T-helper 1 cell treated with Interleukin-12 subunit alpha and Interleukin-12 subunit beta and Interleukin-4 antibody, amounts not matched to agents 30 ng/mL and 1 ng/mL, for 36 hours (primary cell): ENCODE data around the gene ZSCAN25. TPM values are rescaled to one million over a fixed set of nuclear protein-coding genes. Genes with fewer than 3 reads are reported as not detected.

ENCODE experiments used
- total RNA-seq: library from RNA; stranded (reverse); gene quantifications from 2 replicates; pipeline ENCODE4 v1.2.3, GENCODE V29; 2022

The ZSCAN25 gene
- total RNA-seq, 1 donor from 2014 or later, result 26.8 TPM

Other genes with a start within 250 kb of the ZSCAN25 start
- gene ARPC1B, start 242.2 kb upstream of the ZSCAN25 start, total RNA-seq, result 405 and 417 TPM in 2 replicates
- 102 and 107 TPM in 2 replicates for gene PDAP1, start 208.3 kb upstream of the ZSCAN25 start, total RNA-seq
- 111 and 118 TPM in 2 replicates for gene BUD31, start 208.0 kb upstream of the ZSCAN25 start, total RNA-seq
- gene PTCD1, start 178.1 kb upstream of the ZSCAN25 start, total RNA-seq, result 10.0 and 11.8 TPM in 2 replicates
- gene CPSF4, start 178.0 kb upstream of the ZSCAN25 start, total RNA-seq, result 68.0 and 70.2 TPM in 2 replicates
- 341 and 351 TPM in 2 replicates for gene ATP5MF, start 150.8 kb upstream of the ZSCAN25 start, total RNA-seq
- gene ZNF789, start 144.1 kb upstream of the ZSCAN25 start, total RNA-seq, result 27.5 and 28.5 TPM in 2 replicates
- gene ZNF394, start 116.7 kb upstream of the ZSCAN25 start, total RNA-seq, result 60.1 and 61.7 TPM in 2 replicates
- 11.4 and 12.6 TPM in 2 replicates for gene ZKSCAN5, start 112.3 kb upstream of the ZSCAN25 start, total RNA-seq
- 4.2 and 4.5 TPM in 2 replicates for gene FAM200A, start 64.8 kb upstream of the ZSCAN25 start, total RNA-seq
- 102 and 108 TPM in 2 replicates for gene ZNF655, start 58.3 kb upstream of the ZSCAN25 start, total RNA-seq
- gene TMEM225B, start 18.7 kb upstream of the ZSCAN25 start, total RNA-seq, result 1.4 and 1.6 TPM in 2 replicates
- gene CYP3A5, start 63.0 kb downstream of the ZSCAN25 start, total RNA-seq, result not detected in 2 replicates
- gene CYP3A7, start 118.2 kb downstream of the ZSCAN25 start, total RNA-seq, result not detected in 2 replicates
- not detected in 2 replicates for gene CYP3A4, start 167.2 kb downstream of the ZSCAN25 start, total RNA-seq
- 0.12 TPM in 1 of 2 replicates, not detected in the other for gene CYP3A43, start 211.1 kb downstream of the ZSCAN25 start, total RNA-seq